ENCODE data around the gene NUDT3. TPM values are rescaled to one million over a fixed set of nuclear protein-coding genes. Genes with fewer than 3 reads are reported as not detected.
"Not testable (repeated sequence)": the region's sequence is repeated elsewhere in the genome, so short reads cannot be mapped to it uniquely, and the experiment has no call there.

Gene NUDT3
- total RNA-seq, 2 donors from 2014 or later, result 22.8 to 24.7 TPM

DNA sequence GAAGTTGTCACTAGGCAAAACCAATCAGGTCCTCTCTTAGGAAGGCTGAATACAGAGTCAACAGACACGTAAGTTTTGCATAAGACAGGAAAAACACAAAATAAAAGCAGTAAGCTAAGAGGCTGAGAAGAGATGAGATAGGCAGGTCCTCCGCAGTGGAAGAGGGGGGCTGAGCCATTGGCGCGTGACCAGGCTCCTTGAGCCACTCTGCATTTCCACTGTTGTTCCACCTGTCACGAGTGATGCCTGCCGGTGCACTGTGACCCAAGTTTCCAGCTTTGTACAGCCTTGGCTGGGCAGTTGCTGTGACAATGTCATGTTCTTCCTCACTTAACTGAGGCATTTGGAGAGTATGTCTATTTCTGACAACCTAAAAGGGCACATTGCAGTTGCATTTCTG, 58.6 kb downstream of the NUDT3 start:
- Histone ChIP-seq H3K9me3 (ENCODE audit: control insufficient read depth, low read length) (no peaks in the 10 kb centered on the region), H3K4me1 (ENCODE audit: control insufficient read depth, insufficient read depth, low read length) (no peaks in the 10 kb centered on the region), H3K27me3 (ENCODE audit: control insufficient read depth, insufficient read depth, low read length, poor library complexity, severe bottlenecking) (no peaks in the 10 kb centered on the region), H3K36me3 (ENCODE audit: control insufficient read depth, insufficient read depth, low read length) (peaks cover 16% of the 10 kb centered on the region), H3K4me3 (ENCODE audit: low read length) (no peak overlapping the region), H3K9ac (ENCODE audit: extremely low read depth, low read length, poor library complexity, severe bottlenecking) (no peak overlapping the region), H3K27ac (ENCODE audit: low read depth, low read length) (no peak overlapping the region)
- peaks cover 8% of the 10 kb centered on the region for H3K4me1 Mint-ChIP-seq
- H3K27ac Mint-ChIP-seq, result no peak overlapping the region
- no peaks in the 10 kb centered on the region for H3K9me3 Mint-ChIP-seq
- H3K4me3 Mint-ChIP-seq, result no peak overlapping the region
- no peak for DNase-seq
- peaks cover 16% of the 10 kb centered on the region for H3K36me3 Mint-ChIP-seq (ENCODE audit: low read depth)
- TF ChIP-seq, protein P1, sequence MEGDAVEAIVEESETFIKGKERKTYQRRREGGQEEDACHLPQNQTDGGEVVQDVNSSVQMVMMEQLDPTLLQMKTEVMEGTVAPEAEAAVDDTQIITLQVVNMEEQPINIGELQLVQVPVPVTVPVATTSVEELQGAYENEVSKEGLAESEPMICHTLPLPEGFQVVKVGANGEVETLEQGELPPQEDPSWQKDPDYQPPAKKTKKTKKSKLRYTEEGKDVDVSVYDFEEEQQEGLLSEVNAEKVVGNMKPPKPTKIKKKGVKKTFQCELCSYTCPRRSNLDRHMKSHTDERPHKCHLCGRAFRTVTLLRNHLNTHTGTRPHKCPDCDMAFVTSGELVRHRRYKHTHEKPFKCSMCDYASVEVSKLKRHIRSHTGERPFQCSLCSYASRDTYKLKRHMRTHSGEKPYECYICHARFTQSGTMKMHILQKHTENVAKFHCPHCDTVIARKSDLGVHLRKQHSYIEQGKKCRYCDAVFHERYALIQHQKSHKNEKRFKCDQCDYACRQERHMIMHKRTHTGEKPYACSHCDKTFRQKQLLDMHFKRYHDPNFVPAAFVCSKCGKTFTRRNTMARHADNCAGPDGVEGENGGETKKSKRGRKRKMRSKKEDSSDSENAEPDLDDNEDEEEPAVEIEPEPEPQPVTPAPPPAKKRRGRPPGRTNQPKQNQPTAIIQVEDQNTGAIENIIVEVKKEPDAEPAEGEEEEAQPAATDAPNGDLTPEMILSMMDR (conservative IDR thresholded peaks at IDR 0.05), result no peak
- no peaks in the 10 kb centered on the region for H3K27me3 Mint-ChIP-seq (ENCODE audit: insufficient read depth)
- WGBS, 2 experiments (ENCODE audit: insufficient coverage in 1 of 2, insufficient read length in 1 of 2), result 90 to 95% methylated on average over 6 of the region's 6 CpGs

- Histone ChIP-seq H3K4me3 (ENCODE audit: low read length) (no peak overlapping the region), H3K9me3 (ENCODE audit: control insufficient read depth, low read length) (no peaks in the 10 kb centered on the region), H3K36me3 (ENCODE audit: control insufficient read depth, insufficient read depth, low read length) (peaks cover 16% of the 10 kb centered on the region), H3K27me3 (ENCODE audit: control insufficient read depth, insufficient read depth, low read length, poor library complexity, severe bottlenecking) (no peaks in the 10 kb centered on the region), H3K9ac (ENCODE audit: extremely low read depth, low read length, poor library complexity, severe bottlenecking) (no peak overlapping the region), H3K4me1 (ENCODE audit: control insufficient read depth, insufficient read depth, low read length) (no peaks in the 10 kb centered on the region), H3K27ac (ENCODE audit: low read depth, low read length) (no peak overlapping the region)
- 92 to 100% methylated on average over 5 to 6 of the region's 6 CpGs for WGBS, 2 experiments (ENCODE audit: insufficient coverage in 1 of 2, insufficient read length in 1 of 2)
- TF ChIP-seq, protein P1 (conservative IDR thresholded peaks at IDR 0.05), result no peak
- H3K4me3 Mint-ChIP-seq, result no peak overlapping the region
- no peaks in the 10 kb centered on the region for H3K27me3 Mint-ChIP-seq (ENCODE audit: insufficient read depth)
- peaks cover 16% of the 10 kb centered on the region for H3K36me3 Mint-ChIP-seq (ENCODE audit: low read depth)
- peaks cover 1% of the 10 kb centered on the region for H3K4me1 Mint-ChIP-seq
- no peak for DNase-seq
- H3K9me3 Mint-ChIP-seq, result no peaks in the 10 kb centered on the region
- H3K27ac Mint-ChIP-seq, result no peak overlapping the region
Measured at GRCh38 chr6:34332251-34333198, 59.9 kb downstream of the NUDT3 start.

DNA sequence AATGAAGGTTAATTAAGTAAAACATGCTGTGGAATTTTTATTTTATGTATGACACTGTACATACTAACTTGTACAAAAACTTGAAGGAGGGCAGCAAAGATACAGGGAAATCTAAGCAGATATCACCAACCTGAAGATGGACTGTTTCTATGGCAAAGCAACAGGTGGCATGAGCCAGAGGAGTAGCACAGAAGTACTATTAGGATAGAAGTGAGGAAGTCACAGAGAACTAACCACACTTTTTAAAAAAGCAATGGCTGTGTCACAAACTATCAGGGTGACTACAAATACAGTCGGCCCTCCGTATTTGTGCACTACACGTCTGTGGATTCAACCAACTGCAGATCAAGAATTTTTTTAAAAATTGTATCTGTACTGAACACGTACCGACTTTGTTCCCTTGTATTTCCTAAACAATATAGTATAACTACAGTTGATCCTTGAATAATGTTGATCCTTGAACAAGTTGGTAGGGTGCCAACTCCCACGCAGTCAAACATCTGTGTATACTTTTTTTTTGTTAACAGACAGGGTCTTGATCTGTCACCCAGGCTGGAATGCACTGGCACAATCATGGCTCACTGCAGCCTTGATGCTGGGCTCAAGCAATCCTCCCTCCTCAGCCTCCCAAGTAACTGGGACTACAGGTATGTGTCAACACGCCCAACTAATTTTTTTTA, 61.0 kb downstream of the NUDT3 start:
- H3K4me3 Mint-ChIP-seq, result no peak overlapping the region
- no peaks in the 10 kb centered on the region for H3K9me3 Mint-ChIP-seq
- H3K4me1 ChIP-seq (ENCODE audit: control insufficient read depth, insufficient read depth, low read length), result no peaks in the 10 kb centered on the region
- TF ChIP-seq, protein P1 (conservative IDR thresholded peaks at IDR 0.05), result no peak
- peaks cover 18% of the 10 kb centered on the region for H3K36me3 Mint-ChIP-seq (ENCODE audit: low read depth)
- no peaks in the 10 kb centered on the region for H3K27me3 Mint-ChIP-seq (ENCODE audit: insufficient read depth)
- H3K27me3 ChIP-seq (ENCODE audit: control insufficient read depth, insufficient read depth, low read length, poor library complexity, severe bottlenecking), result no peaks in the 10 kb centered on the region
- no peak overlapping the region for H3K4me3 ChIP-seq (ENCODE audit: low read length)
- no peak for DNase-seq
- H3K27ac ChIP-seq (ENCODE audit: low read depth, low read length), result no peak overlapping the region
- H3K9me3 ChIP-seq (ENCODE audit: control insufficient read depth, low read length), result no peaks in the 10 kb centered on the region
- peaks cover 1% of the 10 kb centered on the region for H3K4me1 Mint-ChIP-seq
- whole genome bisulfite sequencing, 2 experiments (ENCODE audit: insufficient coverage in 1 of 2, insufficient read length in 1 of 2), result 91 to 92% methylated on average over 5 to 7 of the region's 7 CpGs
- peaks cover 16% of the 10 kb centered on the region for H3K36me3 ChIP-seq (ENCODE audit: control insufficient read depth, insufficient read depth, low read length)
- no peak overlapping the region for H3K9ac ChIP-seq (ENCODE audit: extremely low read depth, low read length, poor library complexity, severe bottlenecking)
- H3K27ac Mint-ChIP-seq, result no peak overlapping the region

DNA sequence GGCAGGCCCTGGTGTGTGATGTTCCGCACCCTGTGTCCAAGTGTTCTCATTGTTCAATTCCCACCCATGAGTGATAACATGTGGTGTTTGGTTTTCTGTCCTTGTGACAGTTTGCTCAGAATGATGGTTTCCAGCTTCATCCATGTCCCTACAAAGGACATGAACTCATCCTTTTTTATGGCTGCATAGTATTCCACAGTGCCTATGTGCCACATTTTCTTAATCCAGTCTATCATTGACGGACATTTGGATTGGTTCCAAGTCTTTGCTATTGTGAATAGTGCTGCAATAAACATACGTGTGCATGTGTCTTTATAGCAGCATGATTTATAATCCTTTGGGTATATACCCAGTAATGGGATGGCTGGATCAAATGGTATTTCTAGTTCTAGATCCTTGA, 62.7 kb downstream of the NUDT3 start:
- not testable (repeated sequence) for H3K9me3 Mint-ChIP-seq; H3K27me3 Mint-ChIP-seq (ENCODE audit: insufficient read depth)

More for the DNA sequence above, 62.7 kb downstream of the NUDT3 start:
- H3K4me1 Mint-ChIP-seq; H3K9me3 ChIP-seq (ENCODE audit: control insufficient read depth, low read length); H3K27ac Mint-ChIP-seq; DNase-seq; H3K4me3 Mint-ChIP-seq; H3K4me1 ChIP-seq (ENCODE audit: control insufficient read depth, insufficient read depth, low read length); H3K36me3 ChIP-seq (ENCODE audit: control insufficient read depth, insufficient read depth, low read length); H3K36me3 Mint-ChIP-seq (ENCODE audit: low read depth); H3K4me3 ChIP-seq (ENCODE audit: low read length); H3K27me3 ChIP-seq (ENCODE audit: control insufficient read depth, insufficient read depth, low read length, poor library complexity, severe bottlenecking); H3K9ac ChIP-seq (ENCODE audit: extremely low read depth, low read length, poor library complexity, severe bottlenecking); H3K27ac ChIP-seq (ENCODE audit: low read depth, low read length): not testable (repeated sequence)
- 100% methylated on average over 2 of the region's 3 CpGs; no CpG with 5 or more reads in 1 of the 2 experiments for WGBS, 2 experiments (ENCODE audit: insufficient coverage in 1 of 2, insufficient read length in 1 of 2)
